ENCODE measurements around the gene MDK.
A peak's percentile ranks its signal among the peaks of the same experiment; 100 is the strongest.

GRCh38 chr11:46367244-46367915 lies 14.1 kb upstream of the MDK start:
- TF ChIP-seq EZH2 (IDR thresholded peaks at IDR 0.05; ENCODE audit: borderline replicate concordance, low read length): no peak
- TF ChIP-seq, protein P1, sequence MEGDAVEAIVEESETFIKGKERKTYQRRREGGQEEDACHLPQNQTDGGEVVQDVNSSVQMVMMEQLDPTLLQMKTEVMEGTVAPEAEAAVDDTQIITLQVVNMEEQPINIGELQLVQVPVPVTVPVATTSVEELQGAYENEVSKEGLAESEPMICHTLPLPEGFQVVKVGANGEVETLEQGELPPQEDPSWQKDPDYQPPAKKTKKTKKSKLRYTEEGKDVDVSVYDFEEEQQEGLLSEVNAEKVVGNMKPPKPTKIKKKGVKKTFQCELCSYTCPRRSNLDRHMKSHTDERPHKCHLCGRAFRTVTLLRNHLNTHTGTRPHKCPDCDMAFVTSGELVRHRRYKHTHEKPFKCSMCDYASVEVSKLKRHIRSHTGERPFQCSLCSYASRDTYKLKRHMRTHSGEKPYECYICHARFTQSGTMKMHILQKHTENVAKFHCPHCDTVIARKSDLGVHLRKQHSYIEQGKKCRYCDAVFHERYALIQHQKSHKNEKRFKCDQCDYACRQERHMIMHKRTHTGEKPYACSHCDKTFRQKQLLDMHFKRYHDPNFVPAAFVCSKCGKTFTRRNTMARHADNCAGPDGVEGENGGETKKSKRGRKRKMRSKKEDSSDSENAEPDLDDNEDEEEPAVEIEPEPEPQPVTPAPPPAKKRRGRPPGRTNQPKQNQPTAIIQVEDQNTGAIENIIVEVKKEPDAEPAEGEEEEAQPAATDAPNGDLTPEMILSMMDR (conservative IDR thresholded peaks at IDR 0.05 in 1 of 2, IDR thresholded peaks at IDR 0.05 in 1 of 2; ENCODE audit: extremely low read depth in 1 of 2, insufficient read depth in 1 of 2, low read depth in 1 of 2, low read length in 2 of 2): peak; percentile 58 to 78

Data from mammary epithelial cell (primary cell).